Measurements from ENCODE around the gene AGAP1. TPM values are rescaled to one million over a fixed set of nuclear protein-coding genes. Genes with fewer than 3 reads are reported as not detected.

AGAP1 gene
- not detected for polyA plus RNA-seq (2012; ENCODE audit: missing spikeins)

DNA sequence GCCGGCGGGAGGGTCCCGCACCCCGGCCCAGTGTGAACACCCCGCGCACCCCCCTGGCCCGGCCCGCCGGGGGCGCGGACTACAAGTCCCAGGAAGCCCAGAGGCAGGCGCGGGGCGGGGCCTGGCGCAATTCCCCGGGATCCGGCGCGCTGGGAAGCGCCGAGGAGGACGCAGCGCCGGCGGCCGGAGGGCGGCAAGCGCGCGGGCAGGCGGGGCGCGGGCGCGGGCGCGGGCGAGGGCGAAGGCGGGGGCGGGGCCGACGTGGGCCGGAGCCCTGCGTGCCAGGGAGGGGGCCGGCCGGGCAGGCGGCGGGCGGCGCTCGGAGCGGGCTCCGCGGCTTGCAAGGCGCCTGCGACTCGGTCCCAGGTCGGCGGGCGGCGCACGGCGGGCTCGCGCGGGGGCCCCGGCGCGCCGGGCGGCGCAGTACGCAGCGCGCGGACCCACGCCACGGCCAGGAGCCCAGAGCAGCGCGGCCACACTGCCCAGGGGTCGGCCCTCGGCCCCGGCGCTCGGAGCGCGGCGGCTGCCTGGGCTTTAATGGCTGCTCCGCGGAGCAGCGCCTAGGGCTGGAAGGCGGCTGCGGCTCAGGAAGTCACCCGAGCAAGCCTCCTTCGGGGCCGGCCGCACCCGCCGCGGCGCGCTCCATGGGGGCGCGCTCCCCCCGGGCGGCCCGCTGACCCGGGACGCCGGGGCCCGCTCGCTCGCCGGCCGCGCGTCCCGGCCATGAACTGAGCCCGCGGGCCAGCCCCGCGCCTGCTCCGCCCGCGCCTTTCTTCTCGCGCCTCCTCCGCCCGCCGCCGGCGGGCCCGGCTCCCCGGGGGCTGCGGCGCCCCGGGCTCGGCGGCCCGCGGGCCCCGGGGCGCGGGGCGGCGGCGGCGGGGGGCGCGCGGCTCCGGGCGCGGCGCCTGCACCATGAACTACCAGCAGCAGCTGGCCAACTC, at the start of gene AGAP1:
Gene AGAP1 (plus strand): TSS at position 269 of the 941 bp plus-strand sequence.
- no peak for DNase-seq (ENCODE audit: insufficient read length)
- TF ChIP-seq POLR2A (IDR thresholded peaks at IDR 0.05; ENCODE audit: low read depth, low read length) (no peak), TAF1 (IDR thresholded peaks at IDR 0.05; ENCODE audit: borderline replicate concordance, low read depth, low read length) (no peak), POLR2AphosphoS5 (IDR thresholded peaks at IDR 0.05; ENCODE audit: low read depth, low read length) (no peak)
- no peak for FAIRE-seq

DNA sequence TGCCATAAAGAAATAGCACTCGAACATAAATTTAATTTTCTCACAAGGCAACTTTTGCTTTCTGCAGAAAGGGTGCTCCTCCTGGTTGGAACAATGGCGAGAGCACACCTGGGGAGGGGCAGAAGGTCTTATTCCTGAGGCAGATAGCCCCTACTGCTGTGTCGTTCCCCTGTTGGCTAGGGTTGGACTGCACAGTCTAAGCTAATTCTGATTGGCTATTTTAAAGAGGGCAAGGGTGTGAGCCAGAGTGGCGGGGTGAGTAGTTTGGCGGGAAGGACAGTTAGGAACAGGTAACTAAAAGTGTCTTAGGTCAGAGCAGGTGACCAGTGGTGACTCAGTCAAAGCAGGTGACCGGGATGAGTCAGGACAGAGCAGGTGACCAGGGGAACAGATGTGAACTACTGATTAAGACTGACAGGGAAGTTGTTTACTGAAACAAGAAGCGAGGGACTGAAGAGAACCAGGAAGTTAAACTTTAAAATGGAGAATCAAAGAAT, 49.7 kb upstream of the AGAP1 start:
- TF ChIP-seq TAF1 (IDR thresholded peaks at IDR 0.05; ENCODE audit: borderline replicate concordance, low read depth, low read length) = no peak
- DNase-seq (ENCODE audit: insufficient read length) = no peak
- no peak for FAIRE-seq

DNA sequence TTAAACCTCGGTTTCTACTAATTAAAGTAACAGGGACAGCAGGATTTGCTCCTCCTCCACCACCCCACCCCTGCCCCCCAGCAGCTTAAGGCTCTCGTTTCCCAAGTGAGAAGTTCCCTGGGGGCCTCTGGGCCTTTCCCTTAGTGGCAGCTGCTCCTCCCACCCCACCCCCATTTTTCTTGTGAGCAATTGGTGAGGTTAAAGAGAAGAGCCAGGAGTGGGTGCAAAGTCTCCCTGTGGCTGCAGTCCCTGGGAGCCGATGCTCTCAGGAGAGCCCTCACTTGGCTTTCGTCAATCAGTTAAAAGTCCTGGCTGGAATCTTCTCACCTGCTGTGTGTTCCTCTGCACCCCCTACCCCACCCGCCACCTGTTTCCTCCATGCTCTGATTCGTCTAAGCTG, 48.7 kb upstream of the AGAP1 start:
- DNase-seq (ENCODE audit: insufficient read length) = no peak
- FAIRE-seq = no peak
- no peak for TF ChIP-seq POLR2A (IDR thresholded peaks at IDR 0.05; ENCODE audit: low read depth, low read length)
- TF ChIP-seq TAF1 (IDR thresholded peaks at IDR 0.05; ENCODE audit: borderline replicate concordance, low read depth, low read length) = no peak
- TF ChIP-seq POLR2AphosphoS5 (IDR thresholded peaks at IDR 0.05; ENCODE audit: low read depth, low read length) = no peak

DNA sequence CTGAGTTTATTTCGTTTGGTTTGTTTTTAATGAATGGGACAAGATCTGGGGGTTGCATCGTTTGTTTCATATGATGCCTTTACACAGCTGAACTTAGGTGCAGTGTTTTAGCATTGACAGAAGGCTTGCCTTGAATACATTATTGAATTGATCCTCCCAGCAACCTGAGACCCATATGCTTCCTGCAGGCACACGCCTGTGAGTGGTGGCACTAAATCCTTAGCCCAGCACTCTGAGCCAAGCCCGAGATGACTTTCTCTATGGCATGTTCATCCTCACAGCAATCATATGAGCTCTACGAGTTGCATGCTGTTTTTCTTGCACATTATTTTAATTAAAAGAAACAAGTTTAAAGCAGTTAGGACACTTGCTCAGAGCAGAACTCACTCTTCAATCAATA, 47.8 kb upstream of the AGAP1 start:
- FAIRE-seq = no peak

GRCh38 chr2:235447210-235447609, 46.6 kb upstream of the AGAP1 start:
- TF ChIP-seq TAF1 (IDR thresholded peaks at IDR 0.05; ENCODE audit: borderline replicate concordance, low read depth, low read length) (no peak), POLR2AphosphoS5 (IDR thresholded peaks at IDR 0.05; ENCODE audit: low read depth, low read length) (no peak), POLR2A (IDR thresholded peaks at IDR 0.05; ENCODE audit: low read depth, low read length) (no peak)
- DNase-seq (ENCODE audit: insufficient read length) (no peak), FAIRE-seq (no peak)

More for the DNA sequence above, 47.8 kb upstream of the AGAP1 start:
- DNase-seq (ENCODE audit: insufficient read length) = no peak
- TF ChIP-seq TAF1 (IDR thresholded peaks at IDR 0.05; ENCODE audit: borderline replicate concordance, low read depth, low read length) = no peak
- TF ChIP-seq POLR2AphosphoS5 (IDR thresholded peaks at IDR 0.05; ENCODE audit: low read depth, low read length) = no peak
- no peak for TF ChIP-seq POLR2A (IDR thresholded peaks at IDR 0.05; ENCODE audit: low read depth, low read length)

- FAIRE-seq (no peak), DNase-seq (ENCODE audit: insufficient read length) (no peak)
- TF ChIP-seq POLR2AphosphoS5 (IDR thresholded peaks at IDR 0.05; ENCODE audit: low read depth, low read length) = no peak
- TF ChIP-seq TAF1 (IDR thresholded peaks at IDR 0.05; ENCODE audit: borderline replicate concordance, low read depth, low read length) = no peak
- no peak for TF ChIP-seq POLR2A (IDR thresholded peaks at IDR 0.05; ENCODE audit: low read depth, low read length)
Measured at GRCh38 chr2:235449568-235449967, 44.3 kb upstream of the AGAP1 start.

- TF ChIP-seq TAF1 (IDR thresholded peaks at IDR 0.05; ENCODE audit: borderline replicate concordance, low read depth, low read length) (no peak), POLR2A (IDR thresholded peaks at IDR 0.05; ENCODE audit: low read depth, low read length) (no peak), POLR2AphosphoS5 (IDR thresholded peaks at IDR 0.05; ENCODE audit: low read depth, low read length) (no peak)
- FAIRE-seq = no peak
- DNase-seq (ENCODE audit: insufficient read length) = no peak
Measured at GRCh38 chr2:235453605-235454151, 40.2 kb upstream of the AGAP1 start.

DNA sequence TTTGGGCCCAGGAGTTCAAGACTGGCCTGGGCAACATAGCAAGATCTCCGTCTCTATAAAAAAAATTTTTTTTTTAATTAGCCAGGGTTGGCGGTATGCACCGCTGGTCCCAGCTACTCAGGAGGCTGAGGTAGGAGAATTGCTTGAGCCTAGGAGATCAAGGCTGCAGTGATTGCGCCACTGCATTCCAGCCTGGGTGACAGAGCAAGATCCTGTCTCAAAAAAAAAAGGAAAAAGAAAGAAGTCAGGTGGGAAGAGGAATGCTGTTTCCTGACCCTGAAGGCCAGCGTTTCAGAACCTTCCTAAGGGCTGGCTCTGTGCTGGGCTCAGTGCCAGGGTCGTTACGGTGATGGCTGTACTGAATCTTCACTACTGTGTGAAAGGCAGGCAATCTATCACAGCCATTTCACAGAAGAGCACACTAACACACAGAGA, 35.0 kb upstream of the AGAP1 start:
- FAIRE-seq = no peak
- TF ChIP-seq TAF1 (IDR thresholded peaks at IDR 0.05; ENCODE audit: borderline replicate concordance, low read depth, low read length) = no peak
- no peak for TF ChIP-seq POLR2A (IDR thresholded peaks at IDR 0.05; ENCODE audit: low read depth, low read length)
- no peak for TF ChIP-seq POLR2AphosphoS5 (IDR thresholded peaks at IDR 0.05; ENCODE audit: low read depth, low read length)
- DNase-seq (ENCODE audit: insufficient read length) = no peak

DNA sequence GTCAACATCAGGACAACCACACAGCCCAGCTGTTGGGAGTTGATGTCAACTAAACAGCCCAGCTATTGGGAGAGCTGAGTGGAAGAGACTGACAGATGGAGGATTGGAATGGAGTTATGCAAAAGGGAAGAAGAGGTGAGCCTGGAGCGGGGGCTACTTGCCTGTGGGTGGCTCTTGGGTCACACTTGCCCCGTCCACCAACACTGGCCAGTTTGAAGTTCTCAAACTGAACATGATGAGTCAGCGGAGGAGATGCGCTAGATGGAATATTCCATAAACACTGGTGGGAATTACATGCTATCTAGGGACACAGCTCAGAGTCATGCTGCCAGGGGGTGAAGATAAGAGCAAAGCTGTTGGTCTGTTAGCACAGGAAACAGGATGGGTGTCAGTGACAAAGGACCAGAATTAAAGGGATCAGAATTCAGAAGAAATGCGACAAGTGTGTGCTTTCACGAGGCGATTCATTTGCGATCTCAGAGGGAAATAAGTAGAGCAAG, 33.2 kb upstream of the AGAP1 start:
- FAIRE-seq = no peak
- DNase-seq (ENCODE audit: insufficient read length) = no peak
- TF ChIP-seq TAF1 (IDR thresholded peaks at IDR 0.05; ENCODE audit: borderline replicate concordance, low read depth, low read length) (no peak), POLR2A (IDR thresholded peaks at IDR 0.05; ENCODE audit: low read depth, low read length) (no peak), POLR2AphosphoS5 (IDR thresholded peaks at IDR 0.05; ENCODE audit: low read depth, low read length) (no peak)

GRCh38 chr2:235461763-235462414, 32.0 kb upstream of the AGAP1 start:
- TF ChIP-seq TAF1 (IDR thresholded peaks at IDR 0.05; ENCODE audit: borderline replicate concordance, low read depth, low read length) = no peak
- TF ChIP-seq POLR2A (IDR thresholded peaks at IDR 0.05; ENCODE audit: low read depth, low read length) = no peak
- TF ChIP-seq POLR2AphosphoS5 (IDR thresholded peaks at IDR 0.05; ENCODE audit: low read depth, low read length) = no peak
- FAIRE-seq (no peak), DNase-seq (ENCODE audit: insufficient read length) (no peak)

GRCh38 chr2:235462415-235462790, 31.4 kb upstream of the AGAP1 start:
- DNase-seq (ENCODE audit: insufficient read length) (no peak), FAIRE-seq (no peak)
- no peak for TF ChIP-seq POLR2AphosphoS5 (IDR thresholded peaks at IDR 0.05; ENCODE audit: low read depth, low read length)
- TF ChIP-seq TAF1 (IDR thresholded peaks at IDR 0.05; ENCODE audit: borderline replicate concordance, low read depth, low read length) = no peak
- no peak for TF ChIP-seq POLR2A (IDR thresholded peaks at IDR 0.05; ENCODE audit: low read depth, low read length)

All from GM12892 (cell line).